GM21381 (cell line): ENCODE data around the gene NR1D2.
"Not testable (repeated sequence)": the region's sequence is repeated elsewhere in the genome, so short reads cannot be mapped to it uniquely, and the experiment has no call there.

Experiments used
- ATAC-seq: cut with Tn5 transposase; IDR thresholded peaks from one replicate; pipeline ENCODE4 v1.9.1; 2021; ENCODE audit warnings: mild to moderate bottlenecking, moderate library complexity; ENCODE audit not compliant: unreplicated experiment

Gene NR1D2

GRCh38 chr3:23944861-23945662, at the start of gene NR1D2:
Gene NR1D2 (plus strand): TSS chr3:23945286. CDS start chr3:23945579, 293 bp downstream.
- ATAC-seq = peak; percentile 53

- ATAC-seq = no peak
These were observed 44.3 kb upstream of the NR1D2 start for GRCh38 chr3:23900744-23901143.

GRCh38 chr3:23904545-23904944, 40.5 kb upstream of the NR1D2 start:
- no peak for ATAC-seq

GRCh38 chr3:23909341-23909740, 35.7 kb upstream of the NR1D2 start:
- no peak for ATAC-seq

DNA sequence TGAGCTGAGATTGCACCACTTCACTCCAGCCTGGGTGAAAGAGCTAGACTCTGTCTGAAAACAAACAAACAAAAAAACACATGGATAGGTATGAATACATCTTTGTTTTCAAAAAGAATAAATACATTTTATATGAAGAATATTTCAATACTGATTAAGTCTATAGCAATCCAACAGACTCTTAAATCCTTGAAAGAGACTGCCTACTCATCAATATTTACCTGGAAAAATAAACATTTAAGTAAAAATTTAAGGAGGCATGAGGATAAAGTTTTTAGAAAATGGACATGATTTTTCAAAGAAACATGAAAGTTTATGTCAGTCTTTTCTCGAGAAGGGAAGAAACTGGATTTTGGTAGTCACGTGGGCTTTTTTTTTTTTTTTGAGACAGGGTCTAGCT, 33.7 kb upstream of the NR1D2 start:
- ATAC-seq = no peak

DNA sequence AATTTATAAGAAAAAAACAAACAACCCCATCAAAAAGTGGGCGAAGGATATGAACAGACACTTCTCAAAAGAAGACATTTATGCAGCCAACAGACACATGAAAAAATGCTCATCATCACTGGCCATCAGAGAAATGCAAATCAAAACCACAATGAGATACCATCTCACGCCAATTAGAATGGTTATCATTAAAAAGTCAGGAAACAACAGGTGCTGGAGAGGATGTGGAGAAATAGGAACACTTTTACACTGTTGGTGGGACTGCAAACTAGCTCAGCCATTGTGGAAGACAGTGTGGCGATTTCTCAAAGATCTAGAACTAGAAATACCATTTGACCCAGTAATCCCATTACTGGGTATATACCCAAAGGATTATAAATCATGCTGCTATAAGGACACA, 32.8 kb upstream of the NR1D2 start:
- not testable (repeated sequence) for ATAC-seq

DNA sequence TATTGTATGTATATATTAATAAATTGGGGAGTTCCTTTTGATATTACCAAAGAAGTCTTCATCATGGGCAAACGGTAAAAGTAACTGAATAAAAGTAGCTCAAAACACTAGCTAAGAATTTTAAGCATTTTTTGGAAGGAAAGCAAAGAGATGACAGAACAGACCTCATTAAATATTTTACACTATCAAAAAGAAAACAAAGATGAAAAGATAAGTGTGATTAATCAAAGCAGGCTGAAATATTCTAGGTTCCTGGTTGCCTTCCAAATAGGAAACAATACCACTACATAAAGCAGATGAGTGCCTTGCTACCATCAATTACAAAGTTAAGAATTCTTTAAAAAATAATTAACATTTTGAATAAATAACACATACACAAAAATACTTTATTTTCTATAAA, 31.9 kb upstream of the NR1D2 start:
- ATAC-seq = no peak

DNA sequence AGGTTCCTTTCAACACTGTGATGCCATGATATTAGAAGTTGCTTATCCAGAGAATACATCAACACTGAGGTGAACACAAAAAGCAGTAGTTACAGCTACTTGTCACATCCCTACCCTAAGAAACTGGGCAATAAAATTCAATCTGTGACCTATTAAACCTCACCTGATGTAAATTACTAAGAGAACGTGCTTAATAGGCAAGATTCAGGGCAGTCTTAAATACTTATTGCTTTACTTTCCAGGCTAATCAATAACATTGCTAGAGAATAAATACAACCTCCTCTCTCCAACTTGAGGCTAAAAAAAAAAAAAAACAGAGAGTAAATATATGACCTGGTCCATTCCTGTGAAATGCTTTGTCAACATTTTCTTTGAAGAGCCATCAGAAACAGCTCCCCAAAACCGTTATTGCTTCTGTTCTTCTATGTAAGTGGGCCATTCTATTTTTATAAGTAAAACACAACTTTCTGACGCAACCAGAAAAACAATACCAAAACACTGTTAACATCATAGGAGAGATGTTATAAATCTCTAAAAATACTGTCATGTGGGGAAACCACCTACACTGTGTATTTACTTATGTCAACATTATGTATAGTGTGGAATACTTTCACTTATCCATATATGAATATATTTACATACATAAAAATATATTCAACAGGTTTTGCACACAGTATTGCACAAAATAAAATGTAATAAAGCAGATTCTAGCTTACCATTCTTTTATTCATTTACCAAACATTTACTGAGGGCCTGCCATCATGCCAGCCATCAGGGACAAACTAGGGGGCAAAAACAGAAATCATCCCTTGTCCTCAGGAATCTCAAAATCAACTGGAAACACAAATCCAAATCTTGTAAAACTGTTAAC, 31.0 kb upstream of the NR1D2 start:
- ATAC-seq = no peak

DNA sequence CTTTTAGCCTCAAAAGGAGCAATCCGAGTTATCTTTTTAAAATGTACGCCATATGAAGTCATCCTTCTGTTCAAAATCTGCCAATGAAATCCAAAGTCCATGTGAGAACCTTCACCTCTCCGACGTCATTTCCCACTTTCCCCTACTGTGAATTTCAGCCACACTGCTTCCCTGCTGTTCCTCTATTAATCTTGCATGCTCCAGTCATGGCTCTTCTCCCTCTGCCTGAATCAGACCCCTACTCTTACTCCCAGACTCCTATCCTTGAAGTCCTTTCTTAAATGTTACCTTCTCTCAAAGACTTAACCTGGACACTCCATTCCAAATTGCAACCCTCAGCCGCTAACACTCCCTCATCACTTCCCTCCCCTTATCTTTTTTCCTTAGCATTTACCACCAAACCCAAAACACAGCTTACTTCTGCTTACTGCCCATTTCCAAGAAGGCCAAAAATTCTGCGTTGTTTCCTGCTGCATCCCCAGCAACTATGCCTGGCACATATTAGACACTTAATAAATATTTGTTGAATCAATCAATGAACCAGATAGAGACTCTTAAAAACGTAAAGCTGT, 29.5 kb upstream of the NR1D2 start:
- ATAC-seq = no peak

DNA sequence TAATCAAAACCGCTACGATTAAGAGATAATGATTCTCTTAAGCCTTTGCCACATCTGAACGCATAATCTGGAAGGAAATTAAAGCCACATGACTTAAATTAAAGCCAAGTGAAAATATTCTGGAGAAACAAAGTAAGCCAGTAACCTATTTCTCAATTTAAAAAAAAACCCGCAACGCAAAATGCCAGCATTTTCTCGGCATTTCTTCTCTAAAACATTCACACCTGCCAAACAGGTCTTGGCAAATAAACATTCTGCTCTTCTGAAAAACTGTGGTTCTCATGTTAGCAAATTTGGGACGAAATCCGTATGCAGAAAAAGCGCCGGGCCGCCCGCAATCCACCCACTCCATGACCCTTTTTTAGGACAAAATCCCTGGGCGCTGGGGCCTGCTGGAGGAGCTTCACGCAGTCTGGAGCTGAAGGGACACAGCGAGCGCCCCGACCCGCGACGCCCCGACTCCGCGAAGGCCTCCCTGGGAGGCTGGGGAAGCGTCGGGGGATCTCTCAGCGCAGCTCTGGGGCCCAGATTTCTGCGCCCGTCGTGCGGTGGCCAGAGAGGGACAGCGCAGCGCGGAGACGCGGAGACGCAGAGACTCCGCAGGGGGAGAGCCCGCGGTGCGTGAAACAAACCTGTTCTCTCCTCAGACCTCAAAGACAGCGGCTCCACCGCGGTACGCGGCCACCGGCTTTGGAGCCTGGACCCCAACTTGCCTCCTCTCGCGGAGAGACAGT, 28.8 kb upstream of the NR1D2 start:
- peak; percentile 48 for ATAC-seq

- peak; percentile 92 for ATAC-seq
These were observed 28.0 kb upstream of the NR1D2 start, which contains the start of the genes NKIRAS1 and RPL15 for GRCh38 chr3:23916886-23917678. Gene NKIRAS1 (minus strand): TSS chr3:23916990. CDS start chr3:23910904, 6,086 bp downstream. Gene RPL15 (plus strand): TSS chr3:23917132. CDS start chr3:23917860, 728 bp downstream.

DNA sequence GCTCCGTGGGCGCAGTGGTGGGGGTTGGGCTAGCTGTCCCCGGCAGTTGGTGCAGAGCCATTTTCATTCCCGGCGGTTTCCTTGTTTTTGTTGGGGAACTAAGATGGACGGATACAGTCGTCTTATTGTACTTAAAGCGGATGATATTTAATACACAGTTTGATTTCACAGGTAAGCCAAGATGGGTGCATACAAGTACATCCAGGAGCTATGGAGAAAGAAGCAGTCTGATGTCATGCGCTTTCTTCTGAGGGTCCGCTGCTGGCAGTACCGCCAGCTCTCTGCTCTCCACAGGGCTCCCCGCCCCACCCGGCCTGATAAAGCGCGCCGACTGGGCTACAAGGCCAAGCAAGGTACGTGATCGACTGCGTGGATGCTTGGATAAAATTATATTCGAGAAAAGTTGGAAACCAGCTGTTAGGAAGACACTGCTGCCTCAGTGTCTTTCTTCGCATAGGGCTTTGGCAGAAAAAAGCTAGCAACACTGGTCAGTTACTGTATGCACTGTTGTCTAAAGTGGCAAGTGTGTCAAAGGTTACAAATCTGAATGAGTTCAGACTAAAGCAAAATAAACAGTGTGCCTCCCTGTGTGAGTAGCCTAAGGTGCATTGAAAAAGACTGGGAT, 27.3 kb upstream of the NR1D2 start:
- ATAC-seq = not testable (repeated sequence)

DNA sequence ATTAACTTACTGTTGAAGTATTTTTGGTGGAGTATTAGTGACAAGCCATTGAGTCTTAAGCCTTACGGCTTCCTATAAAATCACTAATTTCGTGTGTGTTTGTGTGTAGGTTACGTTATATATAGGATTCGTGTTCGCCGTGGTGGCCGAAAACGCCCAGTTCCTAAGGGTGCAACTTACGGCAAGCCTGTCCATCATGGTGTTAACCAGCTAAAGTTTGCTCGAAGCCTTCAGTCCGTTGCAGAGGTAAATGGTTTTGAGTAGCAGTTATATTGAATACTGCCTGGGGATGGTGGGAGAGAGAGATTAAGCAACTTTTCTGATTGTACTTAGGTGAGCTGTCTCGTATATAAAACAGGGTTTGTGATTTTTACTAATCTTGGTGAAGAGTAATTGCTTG, 26.8 kb upstream of the NR1D2 start:
- not testable (repeated sequence) for ATAC-seq

GRCh38 chr3:23919628-23920027, 25.5 kb upstream of the NR1D2 start:
- no peak for ATAC-seq

GRCh38 chr3:23920151-23920655, 24.9 kb upstream of the NR1D2 start:
- no peak for ATAC-seq

DNA sequence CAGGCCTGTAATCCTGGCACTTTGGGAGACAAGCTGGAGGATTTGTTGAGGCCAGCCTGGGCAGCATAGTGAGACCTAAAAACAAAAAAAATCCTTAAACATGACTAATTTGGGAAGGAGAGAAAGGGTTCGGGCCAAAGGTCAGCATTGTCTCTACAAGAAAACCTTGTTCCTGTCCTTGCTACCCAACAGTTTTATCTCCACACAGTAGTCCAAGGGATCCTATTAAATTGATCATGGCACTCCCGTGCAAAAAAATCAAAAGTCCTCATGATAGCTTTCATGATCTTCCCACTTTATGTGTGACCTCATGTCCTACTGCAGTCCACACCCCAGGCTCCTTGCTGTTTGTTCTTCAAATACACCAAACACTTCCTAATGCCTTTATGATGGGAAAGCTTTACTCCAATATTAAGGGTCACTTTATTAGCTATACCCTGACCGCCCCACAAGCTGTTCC, 24.0 kb upstream of the NR1D2 start:
- no peak for ATAC-seq

- no peak for ATAC-seq
These were observed 21.3 kb upstream of the NR1D2 start for GRCh38 chr3:23923786-23924185.

- ATAC-seq = no peak
These were observed 18.8 kb upstream of the NR1D2 start for GRCh38 chr3:23926246-23926645.

DNA sequence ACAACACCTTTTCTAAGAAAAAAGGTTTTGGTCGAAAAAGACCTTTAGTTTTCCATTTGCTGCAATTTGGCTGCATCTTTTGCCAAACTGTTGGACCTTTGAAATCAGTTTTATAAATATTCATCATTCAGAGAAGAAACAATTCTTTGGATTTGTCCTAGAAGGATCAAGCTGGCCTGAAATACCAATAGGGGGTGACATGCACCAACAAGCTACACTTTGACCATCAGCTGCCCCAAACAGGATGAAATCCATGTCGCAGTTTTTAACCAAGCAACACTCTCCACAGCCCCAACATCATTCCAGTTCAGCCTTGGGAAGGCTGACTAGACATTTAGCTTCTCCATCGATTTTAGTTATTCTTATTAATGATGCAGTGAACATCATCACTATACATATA, 18.4 kb upstream of the NR1D2 start:
- no peak for ATAC-seq
